AG08395 (cell line): ENCODE data around the gene NOTO.

Source experiments
- DNase-seq: peaks from one replicate; pipeline ENCODE4 v3.0.0; 2012; ENCODE audit warnings: mixed read lengths, low spot score

NOTO gene

DNA sequence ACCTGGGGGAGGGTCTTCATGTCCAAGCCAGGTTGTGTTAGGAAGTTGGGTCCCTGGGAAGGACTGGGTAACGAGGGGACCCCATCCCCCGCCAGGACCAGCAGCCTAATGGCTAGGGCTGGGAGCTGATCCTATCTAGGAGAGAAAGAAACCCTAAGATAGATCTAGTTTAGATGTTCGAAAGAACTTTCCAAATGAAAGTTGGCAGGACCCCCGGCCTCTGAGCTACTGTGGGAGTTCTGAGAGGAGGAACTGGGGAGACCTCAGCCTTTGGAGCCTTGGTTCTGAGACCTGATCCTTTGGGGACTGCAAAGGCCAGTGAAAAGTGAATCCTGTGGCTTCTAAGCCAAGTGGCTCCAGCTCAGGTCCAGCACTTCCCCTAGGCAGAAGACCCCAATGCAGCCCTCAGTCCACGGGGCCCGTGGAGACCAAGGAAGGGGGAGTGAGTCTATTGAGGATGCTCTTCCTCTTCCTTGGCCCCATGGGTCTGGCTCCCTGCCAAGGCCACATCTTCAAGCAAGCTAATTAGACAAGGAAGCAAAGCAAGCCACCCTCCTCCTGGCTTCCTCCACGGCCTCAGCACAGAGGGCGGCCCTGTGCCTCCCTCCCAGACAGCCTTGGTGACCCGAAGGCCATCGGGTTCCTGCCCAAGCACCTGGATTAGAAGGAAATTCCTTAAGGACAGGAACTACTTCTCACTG is 55.2 kb downstream of the NOTO start:
- DNase-seq: no peak

DNA sequence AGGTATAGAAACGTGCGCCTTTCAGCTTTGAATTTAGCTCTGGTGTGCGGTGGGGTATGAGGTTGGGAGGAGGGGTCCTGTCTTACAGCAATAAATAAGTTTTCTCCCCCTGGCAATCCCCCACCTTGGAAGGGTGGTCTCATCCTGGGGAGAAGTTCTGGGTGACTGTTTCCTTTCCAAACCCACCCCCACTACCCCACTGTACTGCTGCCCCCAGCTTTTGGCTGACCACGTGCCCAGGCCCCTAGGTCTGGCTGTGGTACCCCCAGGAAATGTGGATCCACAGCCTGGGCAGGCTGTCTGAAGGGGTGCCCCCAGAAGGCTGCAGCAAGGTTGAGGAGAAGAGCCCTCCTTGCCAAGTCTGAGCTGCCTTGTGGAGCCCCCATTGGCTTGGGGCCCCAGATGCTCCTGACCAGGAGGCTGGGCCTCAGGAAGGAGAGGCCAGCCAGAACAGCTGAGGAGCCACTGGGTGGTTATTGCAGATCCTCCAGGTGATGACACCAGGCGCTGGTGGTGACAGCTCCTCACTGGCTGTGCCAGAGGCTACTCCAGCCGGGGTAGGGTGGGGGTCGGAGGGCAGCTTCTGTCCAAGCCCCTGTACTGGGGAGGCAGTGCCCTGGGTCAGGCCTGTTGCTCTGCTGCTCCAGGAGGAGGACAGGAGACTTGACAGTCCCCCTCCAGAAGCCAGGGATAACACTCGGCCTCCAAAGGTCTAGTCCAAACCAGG is 56.0 kb downstream of the NOTO start:
- no peak for DNase-seq

DNA sequence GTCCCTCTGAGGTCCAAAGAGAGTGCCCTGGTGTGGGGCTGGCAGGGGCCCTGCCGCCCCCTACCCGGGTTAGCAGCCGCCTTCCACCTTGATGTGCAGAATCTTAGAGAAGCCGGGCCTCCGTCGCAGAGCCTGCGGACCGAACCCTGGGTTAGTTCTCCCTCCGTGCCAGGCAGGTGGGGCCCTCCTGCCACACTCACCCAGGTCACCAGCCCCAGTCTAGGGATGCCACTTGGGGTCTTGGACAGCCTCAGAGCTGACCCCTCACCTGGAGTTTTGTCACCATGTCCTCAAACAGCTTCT is 56.5 kb downstream of the NOTO start:
- DNase-seq: no peak

DNA sequence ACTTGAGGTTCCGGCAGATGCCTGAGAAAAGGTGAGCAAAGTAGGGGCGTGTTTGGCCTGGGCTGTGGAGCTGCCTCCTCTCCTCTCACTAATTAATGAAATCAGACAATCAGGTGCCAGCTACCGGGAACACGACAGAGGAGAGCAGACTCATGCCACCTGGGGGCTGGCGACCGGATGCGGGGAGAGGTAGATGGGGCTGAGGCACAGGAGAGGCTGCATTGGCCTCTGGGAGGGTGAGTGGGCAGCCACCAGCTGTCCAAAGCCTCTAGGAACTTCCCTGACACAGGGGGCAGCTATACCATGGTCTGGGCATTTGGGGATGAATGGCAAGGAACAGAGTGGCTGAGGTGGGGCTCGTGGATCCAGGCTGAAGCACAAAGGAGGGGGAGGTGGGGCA is 56.9 kb downstream of the NOTO start:
- no peak for DNase-seq

DNA sequence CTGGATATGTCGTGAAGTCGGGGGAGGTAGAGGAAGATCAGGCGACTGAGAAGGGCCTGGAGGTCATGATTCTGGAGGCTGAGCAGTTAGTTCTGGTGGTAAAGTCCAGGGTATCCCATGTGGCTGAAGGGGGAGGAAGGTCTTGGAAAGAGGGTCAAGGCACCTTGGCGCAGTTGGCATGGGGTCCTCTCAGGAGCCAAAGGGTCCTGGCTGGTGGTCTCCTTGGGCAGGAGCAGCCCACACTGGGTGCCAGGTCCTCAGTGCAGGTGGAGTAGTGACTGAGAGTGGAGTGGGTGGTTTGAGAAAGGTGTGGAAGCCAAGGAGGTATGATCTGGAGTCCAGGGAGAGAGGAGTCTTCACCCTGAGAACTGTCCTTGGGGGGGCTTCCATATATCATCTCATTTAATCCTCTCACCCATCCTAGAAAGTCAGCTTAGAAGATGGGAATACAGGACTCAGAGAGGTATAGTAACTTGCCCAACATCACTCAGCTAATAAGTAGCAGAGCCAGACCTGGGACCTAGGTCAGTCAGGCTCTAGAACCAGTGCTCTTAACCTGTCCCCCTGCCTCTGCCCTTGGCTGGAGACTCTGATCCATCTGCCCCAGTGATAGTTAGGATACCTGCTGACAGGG is 57.4 kb downstream of the NOTO start:
- DNase-seq: no peak

DNA sequence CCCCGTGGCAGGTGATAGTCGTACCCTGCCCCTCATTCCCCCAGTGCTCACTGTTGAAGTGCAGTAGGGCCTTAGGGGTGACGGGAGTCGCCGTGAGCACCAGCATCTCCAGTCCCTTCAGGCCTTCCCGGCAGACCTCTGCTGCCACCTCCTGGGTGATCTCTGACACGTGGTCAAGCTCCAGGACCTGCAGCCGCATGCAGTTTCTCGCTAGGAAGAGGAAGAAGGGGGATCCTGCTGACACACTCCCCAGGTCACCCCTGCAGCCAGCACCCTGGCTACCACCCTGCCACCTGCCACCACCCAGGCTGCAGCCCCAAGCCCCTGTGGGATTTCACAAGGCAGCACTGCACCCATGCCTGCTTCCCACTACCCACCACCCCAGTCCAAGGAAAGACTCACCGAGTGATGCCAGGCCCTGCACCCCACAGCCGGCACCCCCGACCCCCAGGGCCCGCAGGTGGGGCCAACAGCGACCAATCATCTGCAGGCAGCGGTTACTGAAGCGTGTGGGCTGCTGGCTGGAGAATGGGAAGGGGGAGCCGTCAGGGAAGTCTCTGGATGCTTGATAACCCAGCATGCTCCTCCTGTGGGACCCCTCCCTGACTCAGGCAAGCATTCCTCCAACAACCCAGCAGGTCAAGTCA is 58.1 kb downstream of the NOTO start:
- peak; percentile 88 for DNase-seq
